HepG2 (cell line): ENCODE results near the gene CEP135. TPM values are rescaled to one million over a fixed set of nuclear protein-coding genes. Genes with fewer than 3 reads are reported as not detected.

Experiments used
- CENPT ChIP-seq: sonication (generic); formaldehyde crosslinking; IDR thresholded peaks from 2 replicates; pipeline ENCODE4 v1.8.0; 2022; ENCODE audit warnings: low read depth, mild to moderate bottlenecking, moderate library complexity, missing genetic modification reagents
- JARID2 ChIP-seq: sonication (generic); formaldehyde crosslinking; IDR thresholded peaks from 2 replicates; pipeline ENCODE4 v1.8.1; 2023; ENCODE audit warnings: missing genetic modification reagents, inconsistent platforms; ENCODE audit not compliant: insufficient replicate concordance
- SNRNP70 ChIP-seq: fragments of 200-400 bp; formaldehyde crosslinking; IDR thresholded peaks from 2 replicates; pipeline ENCODE4 v1.6.1; 2017; ENCODE audit warnings: mild to moderate bottlenecking, low read depth, low read length, moderate library complexity
- TAF1 ChIP-seq: sonication (generic); formaldehyde crosslinking; IDR thresholded peaks from 2 replicates; pipeline ENCODE4 v1.4.0; 2020; ENCODE audit warnings: missing genetic modification reagents
- ZKSCAN8 ChIP-seq: IDR thresholded peaks from 2 replicates; pipeline ENCODE4 v1.6.1; 2016; ENCODE audit warnings: borderline replicate concordance, missing genetic modification reagents, missing compliant biosample characterization
- ZNF207 ChIP-seq: fragments of 450-650 bp; IDR thresholded peaks from 2 replicates; pipeline ENCODE4 v1.6.1; 2016; ENCODE audit warnings: antibody characterized with exemption, borderline replicate concordance
- ZNF605 ChIP-seq: sonication (generic); formaldehyde crosslinking; IDR thresholded peaks from 2 replicates; pipeline ENCODE4 v1.8.0; 2022; ENCODE audit warnings: mild to moderate bottlenecking, missing genetic modification reagents
- polyA plus RNA-seq, 8 experiments: library from polyadenylated mRNA; depleted of rRNA in 3 of 8; stranded (reverse) in 7 of 8; unstranded in 1 of 8; fragments of >200 nt; fragmentation: Illumina TruSeq in 4 of 8; extraction: Trizol in 4 of 8; gene quantifications; 2 replicates each; pipeline versions ENCODE4 v1.2.1 to v1.2.3, GENCODE V29; 2011 to 2016; ENCODE audit warnings: low read depth in 4 of 8, missing spikeins in 1 of 8, mixed read lengths in 1 of 8; ENCODE audit not compliant: insufficient read depth in 1 of 8
- total RNA-seq, 5 experiments: library from RNA; depleted of rRNA; stranded (reverse); fragments of >200 nt; fragmentation: Illumina TruSeq; extraction: Trizol; gene quantifications; 2 replicates each; pipeline ENCODE4 v1.2.3, GENCODE V29; 2016; ENCODE audit warnings: low read depth in 1 of 5
- TF ChIP-seq, protein P1 (sequence below): sonication (generic); formaldehyde crosslinking; IDR thresholded peaks from 2 replicates; pipeline ENCODE4 v1.4.0; 2020; ENCODE audit warnings: mild to moderate bottlenecking, missing genetic modification reagents
- TF ChIP-seq, protein P2 (sequence below): sonication (generic); formaldehyde crosslinking; IDR thresholded peaks from 2 replicates; pipeline ENCODE4 v1.5.0; 2020; ENCODE audit warnings: mild to moderate bottlenecking, missing genetic modification reagents, moderate library complexity
- TF ChIP-seq, protein P3 (sequence below): sonication (generic); formaldehyde crosslinking; IDR thresholded peaks from 2 replicates; pipeline ENCODE4 v1.4.0; 2020; ENCODE audit warnings: missing genetic modification reagents, mild to moderate bottlenecking, borderline replicate concordance

CEP135 gene
- total and polyA plus RNA-seq, 2 of the 13 experiments (the other 11 are each of a cell fraction or from before 2014, with no cell fraction given): 1.7 to 8.8 TPM

GRCh38 chr4:55973650-55974049 is 24.9 kb downstream of the CEP135 start (continued):
- TF ChIP-seq, protein P1, sequence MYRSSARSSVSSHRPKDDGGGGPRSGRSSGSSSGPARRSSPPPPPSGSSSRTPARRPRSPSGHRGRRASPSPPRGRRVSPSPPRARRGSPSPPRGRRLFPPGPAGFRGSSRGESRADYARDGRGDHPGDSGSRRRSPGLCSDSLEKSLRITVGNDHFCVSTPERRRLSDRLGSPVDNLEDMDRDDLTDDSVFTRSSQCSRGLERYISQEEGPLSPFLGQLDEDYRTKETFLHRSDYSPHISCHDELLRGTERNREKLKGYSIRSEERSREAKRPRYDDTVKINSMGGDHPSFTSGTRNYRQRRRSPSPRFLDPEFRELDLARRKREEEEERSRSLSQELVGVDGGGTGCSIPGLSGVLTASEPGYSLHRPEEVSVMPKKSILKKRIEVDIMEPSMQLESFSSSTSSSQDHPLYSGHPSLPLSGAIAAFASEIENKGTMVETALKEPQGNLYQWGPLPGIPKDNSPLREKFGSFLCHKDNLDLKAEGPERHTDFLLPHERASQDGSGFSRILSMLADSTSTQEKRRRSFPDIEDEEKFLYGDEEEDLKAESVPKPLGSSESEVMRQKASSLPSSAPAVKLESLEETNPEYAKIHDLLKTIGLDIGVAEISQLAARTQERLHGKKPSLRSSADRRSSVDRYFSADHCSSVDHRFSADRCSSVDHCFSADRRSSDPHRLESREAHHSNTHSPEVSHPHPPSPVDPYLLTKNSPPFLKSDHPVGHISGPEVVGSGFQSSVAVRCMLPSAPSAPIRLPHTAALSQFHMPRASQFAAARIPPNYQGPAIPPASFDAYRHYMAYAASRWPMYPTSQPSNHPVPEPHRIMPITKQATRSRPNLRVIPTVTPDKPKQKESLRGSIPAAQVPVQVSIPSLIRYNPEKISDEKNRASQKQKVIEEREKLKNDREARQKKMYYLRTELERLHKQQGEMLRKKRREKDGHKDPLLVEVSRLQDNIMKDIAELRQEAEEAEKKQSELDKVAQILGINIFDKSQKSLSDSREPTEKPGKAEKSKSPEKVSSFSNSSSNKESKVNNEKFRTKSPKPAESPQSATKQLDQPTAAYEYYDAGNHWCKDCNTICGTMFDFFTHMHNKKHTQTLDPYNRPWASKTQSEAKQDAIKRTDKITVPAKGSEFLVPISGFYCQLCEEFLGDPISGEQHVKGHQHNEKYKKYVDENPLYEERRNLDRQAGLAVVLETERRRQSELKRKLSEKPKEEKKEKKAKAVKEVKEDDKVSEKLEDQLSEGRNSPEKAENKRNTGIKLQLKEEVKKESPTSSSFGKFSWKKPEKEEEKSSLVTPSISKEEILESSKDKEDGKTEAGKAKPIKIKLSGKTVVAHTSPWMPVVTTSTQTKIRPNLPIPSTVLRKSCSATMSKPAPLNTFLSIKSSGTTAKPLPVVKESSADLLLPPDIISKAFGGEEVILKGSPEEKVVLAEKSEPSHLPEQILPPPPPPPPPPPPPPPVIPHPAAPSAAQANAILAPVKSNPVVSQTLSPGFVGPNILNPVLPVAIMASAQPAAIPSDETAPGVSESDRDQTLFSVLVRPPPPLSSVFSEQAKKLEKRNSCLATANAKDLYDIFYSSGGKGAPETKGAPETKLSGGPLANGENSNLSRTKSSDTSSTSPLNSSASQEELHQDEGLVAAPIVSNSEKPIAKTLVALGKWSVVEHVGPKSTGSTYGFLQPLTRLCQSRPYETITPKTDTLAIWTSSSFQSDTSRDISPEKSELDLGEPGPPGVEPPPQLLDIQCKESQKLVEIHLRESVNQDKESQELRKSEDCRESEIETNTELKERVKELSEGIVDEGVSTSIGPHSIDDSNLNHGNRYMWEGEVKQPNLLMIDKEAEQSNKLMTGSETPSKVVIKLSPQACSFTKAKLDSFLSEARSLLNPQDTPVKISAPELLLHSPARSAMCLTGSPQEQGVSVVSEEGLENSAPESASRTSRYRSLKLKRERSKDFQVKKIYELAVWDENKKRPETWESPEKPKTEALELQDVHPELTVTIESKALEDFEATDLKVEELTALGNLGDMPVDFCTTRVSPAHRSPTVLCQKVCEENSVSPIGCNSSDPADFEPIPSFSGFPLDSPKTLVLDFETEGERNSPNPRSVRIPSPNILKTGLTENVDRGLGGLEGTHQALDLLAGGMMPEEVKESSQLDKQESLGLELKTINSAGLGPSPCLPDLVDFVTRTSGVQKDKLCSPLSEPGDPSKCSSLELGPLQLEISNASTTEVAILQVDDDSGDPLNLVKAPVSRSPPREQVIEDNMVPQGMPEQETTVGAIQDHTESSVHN (CRISPR knock-in tag): no peak
- TF ChIP-seq ZKSCAN8 (CRISPR knock-in tag) (no peak), JARID2 (CRISPR knock-in tag) (no peak), SNRNP70 (no peak), CENPT (CRISPR knock-in tag) (no peak), ZNF207 (no peak), TAF1 (CRISPR knock-in tag) (no peak), ZNF605 (no peak)
- TF ChIP-seq, protein P2, sequence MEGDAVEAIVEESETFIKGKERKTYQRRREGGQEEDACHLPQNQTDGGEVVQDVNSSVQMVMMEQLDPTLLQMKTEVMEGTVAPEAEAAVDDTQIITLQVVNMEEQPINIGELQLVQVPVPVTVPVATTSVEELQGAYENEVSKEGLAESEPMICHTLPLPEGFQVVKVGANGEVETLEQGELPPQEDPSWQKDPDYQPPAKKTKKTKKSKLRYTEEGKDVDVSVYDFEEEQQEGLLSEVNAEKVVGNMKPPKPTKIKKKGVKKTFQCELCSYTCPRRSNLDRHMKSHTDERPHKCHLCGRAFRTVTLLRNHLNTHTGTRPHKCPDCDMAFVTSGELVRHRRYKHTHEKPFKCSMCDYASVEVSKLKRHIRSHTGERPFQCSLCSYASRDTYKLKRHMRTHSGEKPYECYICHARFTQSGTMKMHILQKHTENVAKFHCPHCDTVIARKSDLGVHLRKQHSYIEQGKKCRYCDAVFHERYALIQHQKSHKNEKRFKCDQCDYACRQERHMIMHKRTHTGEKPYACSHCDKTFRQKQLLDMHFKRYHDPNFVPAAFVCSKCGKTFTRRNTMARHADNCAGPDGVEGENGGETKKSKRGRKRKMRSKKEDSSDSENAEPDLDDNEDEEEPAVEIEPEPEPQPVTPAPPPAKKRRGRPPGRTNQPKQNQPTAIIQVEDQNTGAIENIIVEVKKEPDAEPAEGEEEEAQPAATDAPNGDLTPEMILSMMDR: no peak
- TF ChIP-seq, protein P3, sequence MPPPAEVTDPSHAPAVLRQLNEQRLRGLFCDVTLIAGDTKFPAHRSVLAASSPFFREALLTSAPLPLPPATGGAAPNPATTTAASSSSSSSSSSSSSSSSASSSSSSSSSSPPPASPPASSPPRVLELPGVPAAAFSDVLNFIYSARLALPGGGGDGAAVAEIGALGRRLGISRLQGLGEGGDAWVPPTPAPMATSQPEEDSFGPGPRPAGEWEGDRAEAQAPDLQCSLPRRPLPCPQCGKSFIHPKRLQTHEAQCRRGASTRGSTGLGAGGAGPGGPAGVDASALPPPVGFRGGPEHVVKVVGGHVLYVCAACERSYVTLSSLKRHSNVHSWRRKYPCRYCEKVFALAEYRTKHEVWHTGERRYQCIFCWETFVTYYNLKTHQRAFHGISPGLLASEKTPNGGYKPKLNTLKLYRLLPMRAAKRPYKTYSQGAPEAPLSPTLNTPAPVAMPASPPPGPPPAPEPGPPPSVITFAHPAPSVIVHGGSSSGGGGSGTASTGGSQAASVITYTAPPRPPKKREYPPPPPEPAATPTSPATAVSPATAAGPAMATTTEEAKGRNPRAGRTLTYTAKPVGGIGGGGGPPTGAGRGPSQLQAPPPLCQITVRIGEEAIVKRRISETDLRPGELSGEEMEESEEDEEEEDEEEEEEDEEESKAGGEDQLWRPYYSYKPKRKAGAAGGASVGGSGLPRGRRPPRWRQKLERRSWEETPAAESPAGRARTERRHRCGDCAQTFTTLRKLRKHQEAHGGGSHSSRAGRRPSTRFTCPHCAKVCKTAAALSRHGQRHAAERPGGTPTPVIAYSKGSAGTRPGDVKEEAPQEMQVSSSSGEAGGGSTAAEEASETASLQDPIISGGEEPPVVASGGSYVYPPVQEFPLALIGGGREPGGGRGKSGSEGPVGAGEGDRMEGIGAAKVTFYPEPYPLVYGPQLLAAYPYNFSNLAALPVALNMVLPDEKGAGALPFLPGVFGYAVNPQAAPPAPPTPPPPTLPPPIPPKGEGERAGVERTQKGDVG: no peak
- TF ChIP-seq, all 625 proteins: peak for 0
